A673 (cell line): ENCODE data around the gene TP53BP2. TPM values are rescaled to one million over a fixed set of nuclear protein-coding genes. Genes with fewer than 3 reads are reported as not detected.
A peak's percentile ranks its signal among the peaks of the same experiment; 100 is the strongest.

Source experiments
- BruUV-seq: library from RNA; stranded (reverse); fragments of 400-500 nt; replicated peaks from 2 replicates; lab custom pipeline; 2021; lab: Mats Ljungman, UMichigan
- CTCF ChIA-PET: fragments of 300-600 bp; sonication (Branson Sonifier 250); formaldehyde crosslinking; loops from one replicate; lab custom pipeline; 2022; ENCODE audit warnings: antibody characterized with exemption; lab: Charles Lee
- POLR2A ChIA-PET: fragments of 300-600 bp; sonication (Branson Sonifier 250); formaldehyde crosslinking; loops from one replicate; lab custom pipeline; 2022; ENCODE audit warnings: antibody characterized with exemption; ENCODE audit not compliant: low non-redundant PET; lab: Charles Lee
- DNase-seq: peaks from one replicate; pipeline ENCODE4 v3.0.0-alpha.2; 2015; ENCODE audit warnings: low spot score
- H3K27ac ChIP-seq: fragments of 200-600 bp; sonication (generic); 2 replicates; pipeline ENCODE4 v1.5.1; 2016; ENCODE audit warnings: mixed run types, low read depth, mild to moderate bottlenecking, mixed read lengths, antibody characterized with exemption, low read length; ENCODE audit not compliant: poor library complexity, severe bottlenecking
- H3K27me3 ChIP-seq: fragments of 200-600 bp; sonication (generic); replicated peaks from 2 replicates; pipeline ENCODE4 v1.6.1; 2017; ENCODE audit warnings: mixed run types, low read depth, mild to moderate bottlenecking, mixed read lengths, antibody characterized with exemption, low read length; ENCODE audit not compliant: insufficient read depth, poor library complexity
- H3K36me3 ChIP-seq: fragments of 200-600 bp; sonication (generic); 2 replicates; pipeline ENCODE4 v1.6.1; 2016; ENCODE audit warnings: mixed run types, mild to moderate bottlenecking, mixed read lengths, antibody characterized with exemption, low read length; ENCODE audit not compliant: insufficient read depth, poor library complexity, severe bottlenecking
- H3K4me1 ChIP-seq: fragments of 200-600 bp; sonication (generic); 2 replicates; pipeline ENCODE4 v1.6.1; 2017; ENCODE audit warnings: mixed run types, mild to moderate bottlenecking, mixed read lengths, antibody characterized with exemption, low read length; ENCODE audit not compliant: insufficient read depth, poor library complexity, severe bottlenecking
- H3K4me3 ChIP-seq: fragments of 200-600 bp; sonication (generic); 2 replicates; pipeline ENCODE4 v1.5.1; 2016; ENCODE audit warnings: low read depth, mixed run types, mild to moderate bottlenecking, mixed read lengths, low read length; ENCODE audit not compliant: poor library complexity, severe bottlenecking
- H3K9me3 ChIP-seq: fragments of 200-600 bp; sonication (generic); 2 replicates; pipeline ENCODE4 v1.6.1; 2016; ENCODE audit warnings: mixed run types, low read depth, mild to moderate bottlenecking, mixed read lengths, antibody characterized with exemption, low read length; ENCODE audit not compliant: poor library complexity, severe bottlenecking
- CTCF ChIP-seq: fragments of 300-800, 200-600 bp; sonication (generic); conservative IDR thresholded peaks from 2 replicates; pipeline ENCODE4 v1.5.1; 2017; ENCODE audit warnings: low read depth, mild to moderate bottlenecking, antibody characterized with exemption, low read length, moderate library complexity, mixed read lengths
- EZH2 ChIP-seq: fragments of 200-600 bp; sonication (generic); IDR thresholded peaks from 2 replicates; pipeline ENCODE4 v1.6.1; 2017; ENCODE audit warnings: borderline replicate concordance, low read depth, mild to moderate bottlenecking, mixed read lengths, antibody characterized with exemption, low read length; ENCODE audit not compliant: poor library complexity, severe bottlenecking
- intact Hi-C: fragments of 100-400 bp; cut with micrococcal nuclease; formaldehyde crosslinking; loops from one replicate; pipeline ENCODE4 v1.10.0; 2022; ENCODE audit not compliant: unreplicated experiment
- total RNA-seq: library from RNA; stranded (reverse); gene quantifications from 2 replicates; pipeline ENCODE4 v1.2.3, GENCODE V29; 2021

The TP53BP2 gene
- total RNA-seq, 1 experiment from 2014 or later = 93.3 TPM

- Histone ChIP-seq H3K4me1 (no peaks in the 10 kb centered on the region), H3K27me3 (no peaks in the 10 kb centered on the region), H3K36me3 (peaks cover 91% of the 10 kb centered on the region), H3K9me3 (no peaks in the 10 kb centered on the region), H3K4me3 (no peak overlapping the region), H3K27ac (no peak overlapping the region)
- ChIA-PET CTCF (no interaction called here), POLR2A (no interaction called here)
- intact Hi-C loops = no loop called here
- no peak for DNase-seq
- TF ChIP-seq EZH2 = no peak
- TF ChIP-seq CTCF = no peak
- BruUV-seq = no TSS peak
Measured at GRCh38 chr1:223776826-223777454, 68.8 kb downstream of the TP53BP2 start.

GRCh38 chr1:223776075-223776814, 69.5 kb downstream of the TP53BP2 start:
- no peak overlapping the region for H3K27ac ChIP-seq
- H3K4me1 ChIP-seq = no peaks in the 10 kb centered on the region
- no TSS peak for BruUV-seq
- DNase-seq = peak; percentile 22
- H3K27me3 ChIP-seq = no peaks in the 10 kb centered on the region
- ChIA-PET POLR2A (no interaction called here), CTCF (no interaction called here)
- peaks cover 96% of the 10 kb centered on the region for H3K36me3 ChIP-seq
- H3K9me3 ChIP-seq = no peaks in the 10 kb centered on the region
- H3K4me3 ChIP-seq = no peak overlapping the region
- TF ChIP-seq CTCF = no peak
- TF ChIP-seq EZH2 = no peak
- intact Hi-C loops = no loop called here

GRCh38 chr1:223775711-223776074, 70.1 kb downstream of the TP53BP2 start:
- Histone ChIP-seq H3K27ac (no peak overlapping the region), H3K36me3 (peaks cover 97% of the 10 kb centered on the region), H3K4me3 (no peak overlapping the region), H3K4me1 (no peaks in the 10 kb centered on the region), H3K27me3 (no peaks in the 10 kb centered on the region), H3K9me3 (no peaks in the 10 kb centered on the region)
- no TSS peak for BruUV-seq
- DNase-seq = no peak
- ChIA-PET CTCF (no interaction called here), POLR2A (no interaction called here)
- TF ChIP-seq CTCF = no peak
- no peak for TF ChIP-seq EZH2
- intact Hi-C loops = no loop called here
